B cell (primary cell): ENCODE data around the gene ERC2. TPM values are rescaled to one million over a fixed set of nuclear protein-coding genes. Genes with fewer than 3 reads are reported as not detected.

Source experiments
- ATAC-seq: fragments of 200-7000 bp; cut with Tn5 transposase; one replicate; pipeline ENCODE4 v1.10.0; 2021; ENCODE audit warnings: low read depth, mild to moderate bottlenecking, moderate number of reproducible peaks, moderate library complexity
- CTCF ChIA-PET: fragments of 350-600 bp; sonication (Branson Sonifier 250); formaldehyde crosslinking; loops from one replicate; lab custom pipeline; 2021; ENCODE audit warnings: antibody characterized with exemption, inconsistent platforms; lab: Charles Lee
- POLR2A ChIA-PET: fragments of 350-600 bp; sonication (Branson Sonifier 250); formaldehyde crosslinking; loops from one replicate; lab custom pipeline; 2021; ENCODE audit warnings: antibody characterized with exemption; lab: Charles Lee
- DNase-seq: peaks from one replicate; pipeline ENCODE4 v3.0.0; 2013
- H2AFZ ChIP-seq: 2 replicates; pipeline ENCODE4 v1.6.1; 2012; ENCODE audit warnings: mild to moderate bottlenecking, low read depth, low read length; ENCODE audit not compliant: insufficient read depth, poor library complexity, severe bottlenecking
- H3K27ac ChIP-seq, 2 donors: 1 replicate in 1 of 2; 2 replicates in 1 of 2; pipeline ENCODE4 v1.5.1; 2012 to 2013; ENCODE audit warnings: low read length in 2 of 2, mild to moderate bottlenecking in 2 of 2, moderate library complexity in 1 of 2
- H3K27me3 ChIP-seq, 4 experiments: fragments of 200-600 bp in 1 of 4; sonication (generic) in 1 of 4; replicated peaks in 1 of 4; 1 replicate in 2 of 4; 2 replicates in 2 of 4; pipeline versions ENCODE4 v1.6.1 to v1.7.0; 2013 to 2016; ENCODE audit warnings: low read length in 3 of 4, mild to moderate bottlenecking in 2 of 4, mixed read lengths in 1 of 4, moderate library complexity in 1 of 4; ENCODE audit not compliant: insufficient read depth in 4 of 4, control insufficient read depth in 3 of 4; ENCODE audit errors: control extremely low read depth in 1 of 4
- H3K36me3 ChIP-seq, 2 experiments: replicated peaks in 1 of 2; 1 replicate in 1 of 2; 2 replicates in 1 of 2; pipeline versions ENCODE4 v1.6.1 to v1.7.1; 2013; ENCODE audit warnings: low read length in 1 of 2; ENCODE audit not compliant: insufficient read depth in 2 of 2, control insufficient read depth in 1 of 2; ENCODE audit errors: control extremely low read depth in 1 of 2, extremely low read depth in 1 of 2
- H3K4me1 ChIP-seq, 2 donors: fragments of 200-600 bp in 1 of 2; sonication (generic) in 1 of 2; 1 replicate in 1 of 2; 2 replicates in 1 of 2; pipeline versions ENCODE4 v1.5.1 to v1.6.1; 2013 to 2017; ENCODE audit warnings: low read length in 2 of 2; ENCODE audit not compliant: control insufficient read depth in 2 of 2, insufficient read depth in 2 of 2
- H3K4me2 ChIP-seq: replicated peaks from 2 replicates; pipeline ENCODE3; 2012; ENCODE audit warnings: mild to moderate bottlenecking, low read depth, low read length; ENCODE audit not compliant: poor library complexity, severe bottlenecking
- H3K4me3 ChIP-seq, 5 experiments: fragments of 200-600 bp in 1 of 5; sonication (generic) in 1 of 5; 1 replicate in 3 of 5; 2 replicates in 2 of 5; pipeline versions ENCODE4 v1.5.1 to v1.7.0; 2011 to 2016; ENCODE audit warnings: low read length in 4 of 5, mild to moderate bottlenecking in 4 of 5, low read depth in 2 of 5, control low read depth in 1 of 5, moderate library complexity in 1 of 5; ENCODE audit not compliant: insufficient read depth in 1 of 5; ENCODE audit errors: control extremely low read depth in 1 of 5, extremely low read depth in 1 of 5
- H3K79me2 ChIP-seq: fragments of 200-600 bp; sonication (generic); one replicate; pipeline ENCODE4 v1.6.0; 2016; ENCODE audit warnings: low read length; ENCODE audit not compliant: control insufficient read depth, insufficient read depth
- H3K9ac ChIP-seq: fragments of 200-600 bp; sonication (generic); 2 replicates; pipeline ENCODE4 v1.6.1; 2017; ENCODE audit warnings: mild to moderate bottlenecking, low read length, moderate library complexity
- H3K9me3 ChIP-seq, 3 donors: one replicate each; pipeline versions ENCODE4 v1.6.1 to v1.7.1; 2013; ENCODE audit warnings: low read length in 2 of 3; ENCODE audit not compliant: control insufficient read depth in 2 of 3, insufficient read depth in 1 of 3; ENCODE audit errors: control extremely low read depth in 1 of 3
- H4K20me1 ChIP-seq: 2 replicates; pipeline ENCODE4 v1.6.0; 2012; ENCODE audit warnings: mild to moderate bottlenecking, low read length; ENCODE audit not compliant: insufficient read depth, control insufficient read depth, poor library complexity, severe bottlenecking
- H3K27ac Mint-ChIP-seq: one replicate; pipeline ENCODE4 v1.8.0; 2021; ENCODE audit warnings: mixed read lengths
- H3K27me3 Mint-ChIP-seq: one replicate; pipeline ENCODE4 v1.8.0; 2021; ENCODE audit warnings: mixed read lengths
- H3K4me1 Mint-ChIP-seq: one replicate; pipeline ENCODE4 v1.8.0; 2021; ENCODE audit warnings: mixed read lengths
- H3K4me3 Mint-ChIP-seq: one replicate; pipeline ENCODE4 v1.8.0; 2021; ENCODE audit warnings: mixed read lengths
- H3K9me3 Mint-ChIP-seq: one replicate; pipeline ENCODE4 v1.8.0; 2022; ENCODE audit warnings: mixed read lengths; ENCODE audit not compliant: insufficient read depth
- EZH2 ChIP-seq: IDR thresholded peaks from 2 replicates; pipeline ENCODE4 v1.6.1; 2012; ENCODE audit warnings: borderline replicate concordance, low read depth, mild to moderate bottlenecking, moderate library complexity, low read length; ENCODE audit not compliant: insufficient read depth, poor library complexity, severe bottlenecking
- WGBS: methylation state at CpG from one replicate; pipeline ENCODE4 v1.1.5; 2013; ENCODE audit warnings: missing lambda C conversion rate; ENCODE audit not compliant: insufficient coverage; 5-methylcytosine and 5-hydroxymethylcytosine counted together
- intact Hi-C: fragments of 100-400 bp; cut with micrococcal nuclease; formaldehyde crosslinking; loops from one replicate; pipeline ENCODE4 v1.10.0; 2022
- polyA plus RNA-seq: library from polyadenylated mRNA; depleted of rRNA; stranded (reverse); fragments of >200 nt; gene quantifications from 2 replicates; pipeline ENCODE4 v1.2.3, GENCODE V29; 2012
- total RNA-seq, 2 donors: library from RNA; stranded (reverse); fragments of 120-200 nt in 1 of 2; gene quantifications; 1 replicate in 1 of 2; 2 replicates in 1 of 2; pipeline versions ENCODE4 v1.2.3 to v1.2.4, GENCODE V29; 2013 to 2022
- TF ChIP-seq, protein P1 (sequence below): fragments of 200-600 bp; IDR thresholded peaks from one replicate; pipeline ENCODE4 v1.8.0; 2022; ENCODE audit warnings: antibody characterized with exemption, mild to moderate bottlenecking

ERC2 gene
- total and polyA plus RNA-seq, 2 donors (not counting 1 experiment from before 2014, with no cell fraction given), result not detected

DNA sequence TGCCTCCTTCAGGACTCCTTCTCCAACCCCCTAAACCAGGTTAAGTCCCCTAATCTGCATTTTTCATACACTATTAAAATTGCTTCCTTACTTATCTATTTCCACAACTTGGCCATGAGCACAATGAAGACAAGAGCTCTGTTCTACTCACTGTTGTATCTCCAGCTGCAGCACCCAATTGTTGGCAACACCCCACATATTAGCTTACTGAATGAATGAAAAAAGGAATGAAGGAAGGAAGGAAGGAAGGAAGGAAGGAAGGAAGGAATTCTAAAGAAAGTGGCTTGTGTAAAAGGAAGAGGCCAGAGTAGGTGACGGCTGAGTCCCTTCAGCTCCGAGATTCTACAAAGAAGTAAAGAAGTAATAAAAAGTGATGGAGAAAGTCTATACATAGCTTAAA, 444.7 kb downstream of the ERC2 start:
- CTCF ChIA-PET, result no interaction called here
- intact Hi-C loops, result no loop called here
- DNase-seq, result no peak
- peaks cover 2% of the 10 kb centered on the region for H3K9me3 Mint-ChIP-seq
- no peak overlapping the region for H3K27ac Mint-ChIP-seq
- no peaks in the 10 kb centered on the region for H3K9me3 ChIP-seq
- H4K20me1 ChIP-seq, result no peaks in the 10 kb centered on the region
- POLR2A ChIA-PET, result no interaction called here
- no peaks in the 10 kb centered on the region for H3K79me2 ChIP-seq
- WGBS, result no CpG with 5 or more reads among the region's 2 CpGs
- TF ChIP-seq, protein P1, sequence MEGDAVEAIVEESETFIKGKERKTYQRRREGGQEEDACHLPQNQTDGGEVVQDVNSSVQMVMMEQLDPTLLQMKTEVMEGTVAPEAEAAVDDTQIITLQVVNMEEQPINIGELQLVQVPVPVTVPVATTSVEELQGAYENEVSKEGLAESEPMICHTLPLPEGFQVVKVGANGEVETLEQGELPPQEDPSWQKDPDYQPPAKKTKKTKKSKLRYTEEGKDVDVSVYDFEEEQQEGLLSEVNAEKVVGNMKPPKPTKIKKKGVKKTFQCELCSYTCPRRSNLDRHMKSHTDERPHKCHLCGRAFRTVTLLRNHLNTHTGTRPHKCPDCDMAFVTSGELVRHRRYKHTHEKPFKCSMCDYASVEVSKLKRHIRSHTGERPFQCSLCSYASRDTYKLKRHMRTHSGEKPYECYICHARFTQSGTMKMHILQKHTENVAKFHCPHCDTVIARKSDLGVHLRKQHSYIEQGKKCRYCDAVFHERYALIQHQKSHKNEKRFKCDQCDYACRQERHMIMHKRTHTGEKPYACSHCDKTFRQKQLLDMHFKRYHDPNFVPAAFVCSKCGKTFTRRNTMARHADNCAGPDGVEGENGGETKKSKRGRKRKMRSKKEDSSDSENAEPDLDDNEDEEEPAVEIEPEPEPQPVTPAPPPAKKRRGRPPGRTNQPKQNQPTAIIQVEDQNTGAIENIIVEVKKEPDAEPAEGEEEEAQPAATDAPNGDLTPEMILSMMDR, result no peak
- TF ChIP-seq EZH2, result no peak
- H3K27ac ChIP-seq, result no peak overlapping the region
- no peaks in the 10 kb centered on the region for H3K27me3 ChIP-seq
- no peaks in the 10 kb centered on the region for H3K4me1 ChIP-seq
- no peak overlapping the region for H3K9ac ChIP-seq
- H3K36me3 ChIP-seq, result no peaks in the 10 kb centered on the region
- H3K4me3 ChIP-seq, result no peak overlapping the region
- H3K4me3 Mint-ChIP-seq, result no peak overlapping the region
- H2AFZ ChIP-seq, result no peak overlapping the region
- H3K4me2 ChIP-seq, result no peak overlapping the region
- no peaks in the 10 kb centered on the region for H3K4me1 Mint-ChIP-seq
- no peak for ATAC-seq
- H3K27me3 Mint-ChIP-seq, result no peaks in the 10 kb centered on the region

DNA sequence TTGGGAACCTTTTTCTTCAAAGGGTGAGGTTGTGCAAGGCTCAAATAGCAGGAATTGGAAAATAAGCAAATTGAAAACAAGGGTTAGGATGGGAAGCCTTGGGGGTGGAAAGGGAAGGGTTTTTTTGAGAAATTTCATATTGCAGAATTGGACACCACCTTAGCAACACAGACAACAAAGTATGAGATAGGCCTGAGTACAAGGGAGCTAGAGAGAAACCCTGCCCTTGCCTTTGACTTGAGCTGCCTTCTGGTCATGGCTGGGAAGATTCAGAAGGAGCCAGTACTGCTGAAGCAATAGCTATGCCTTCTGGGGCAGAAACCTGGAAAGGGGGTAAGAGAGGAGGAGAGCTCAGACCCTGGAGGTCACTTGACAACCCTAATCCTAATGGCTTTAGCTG, 445.6 kb downstream of the ERC2 start:
- intact Hi-C loops, result no loop called here
- no peak for ATAC-seq
- Histone ChIP-seq H4K20me1 (no peaks in the 10 kb centered on the region), H2AFZ (no peak overlapping the region), H3K4me3 (no peak overlapping the region), H3K4me1 (no peaks in the 10 kb centered on the region), H3K79me2 (no peaks in the 10 kb centered on the region), H3K9me3 (no peaks in the 10 kb centered on the region), H3K36me3 (no peaks in the 10 kb centered on the region), H3K4me2 (no peak overlapping the region), H3K9ac (no peak overlapping the region), H3K27me3 (no peaks in the 10 kb centered on the region), H3K27ac (no peak overlapping the region)
- H3K9me3 Mint-ChIP-seq, result peaks cover 2% of the 10 kb centered on the region
- ChIA-PET CTCF (no interaction called here), POLR2A (no interaction called here)
- no peak overlapping the region for H3K27ac Mint-ChIP-seq
- no peak overlapping the region for H3K4me3 Mint-ChIP-seq
- DNase-seq, result no peak
- H3K4me1 Mint-ChIP-seq, result no peaks in the 10 kb centered on the region
- H3K27me3 Mint-ChIP-seq, result no peaks in the 10 kb centered on the region
- TF ChIP-seq, protein P1, result no peak
- TF ChIP-seq EZH2, result no peak
